Calu3 (cell line): ENCODE results near the gene CABCOCO1. TPM values are rescaled to one million over a fixed set of nuclear protein-coding genes. Genes with fewer than 3 reads are reported as not detected.
"Not testable (repeated sequence)": the region's sequence is repeated elsewhere in the genome, so short reads cannot be mapped to it uniquely, and the experiment has no call there.

ENCODE experiments used
- BruUV-seq: library from RNA; stranded (reverse); fragments of 400-500 nt; replicated peaks from 2 replicates; lab custom pipeline; 2021; lab: Mats Ljungman, UMichigan
- CTCF ChIA-PET: fragments of 300-600 bp; sonication (Branson Sonifier 250); formaldehyde crosslinking; loops from one replicate; lab custom pipeline; 2022; ENCODE audit warnings: antibody characterized with exemption; lab: Charles Lee
- DNase-seq: peaks from one replicate; pipeline ENCODE4 v3.0.0; 2022
- H3K27ac Mint-ChIP-seq: one replicate; pipeline ENCODE4 v1.8.0; 2022; ENCODE audit warnings: mixed read lengths; ENCODE audit not compliant: unreplicated experiment
- H3K27me3 Mint-ChIP-seq: one replicate; pipeline ENCODE4 v1.8.0; 2022; ENCODE audit warnings: mixed read lengths; ENCODE audit not compliant: unreplicated experiment
- H3K36me3 Mint-ChIP-seq: one replicate; pipeline ENCODE4 v1.8.0; 2022; ENCODE audit warnings: mild to moderate bottlenecking, moderate library complexity, mixed read lengths; ENCODE audit not compliant: insufficient read depth, unreplicated experiment
- H3K4me1 Mint-ChIP-seq: one replicate; pipeline ENCODE4 v1.8.0; 2022; ENCODE audit warnings: mild to moderate bottlenecking, low read depth, mixed read lengths; ENCODE audit not compliant: unreplicated experiment
- H3K4me3 Mint-ChIP-seq: one replicate; pipeline ENCODE4 v1.8.0; 2022; ENCODE audit warnings: mild to moderate bottlenecking, low read depth, moderate library complexity, mixed read lengths; ENCODE audit not compliant: unreplicated experiment
- H3K9me3 Mint-ChIP-seq: one replicate; pipeline ENCODE4 v1.8.0; 2022; ENCODE audit warnings: low read depth, mixed read lengths; ENCODE audit not compliant: unreplicated experiment
- CTCF ChIP-seq: fragments of 200-600 bp; IDR thresholded peaks from one replicate; pipeline ENCODE4 v1.8.0; 2022; ENCODE audit warnings: antibody characterized with exemption; ENCODE audit not compliant: unreplicated experiment
- intact Hi-C: fragments of 100-400 bp; cut with micrococcal nuclease; formaldehyde crosslinking; loops from one replicate; pipeline ENCODE4 v1.10.0; 2022; ENCODE audit not compliant: unreplicated experiment
- total RNA-seq: library from RNA; stranded (reverse); gene quantifications from 2 replicates; pipeline ENCODE4 v1.2.3, GENCODE V29; 2022

CABCOCO1 gene
- total RNA-seq, 1 experiment from 2014 or later = not detected

GRCh38 chr10:61731638-61732037, 68.9 kb downstream of the CABCOCO1 start:
- peaks cover 25% of the 10 kb centered on the region for H3K27me3 Mint-ChIP-seq
- no peak overlapping the region for H3K27ac Mint-ChIP-seq
- DNase-seq = no peak
- no peaks in the 10 kb centered on the region for H3K4me1 Mint-ChIP-seq
- no peak overlapping the region for H3K4me3 Mint-ChIP-seq
- no peaks in the 10 kb centered on the region for H3K36me3 Mint-ChIP-seq
- intact Hi-C loops = loop anchor here (2.0 to 10.0 kb wide), 4 partner anchors 124 to 914 kb away; no protein-coding TSS in a partner anchor
- no peak for TF ChIP-seq CTCF
- H3K9me3 Mint-ChIP-seq = peaks cover under 1% of the 10 kb centered on the region
- no TSS peak for BruUV-seq
- CTCF ChIA-PET = interaction anchor here (0.5 kb wide), 1 partner anchor 162 kb away, joined by 4 read pairs; no protein-coding TSS in a partner anchor

GRCh38 chr10:61732629-61733278, 70.0 kb downstream of the CABCOCO1 start:
- no peak for DNase-seq
- Mint-ChIP-seq H3K9me3 (peaks cover 3% of the 10 kb centered on the region), H3K4me1 (no peaks in the 10 kb centered on the region)

GRCh38 chr10:61733358-61733940, 70.7 kb downstream of the CABCOCO1 start:
- peak; percentile 64 for DNase-seq
- Mint-ChIP-seq H3K27me3 (peaks cover 32% of the 10 kb centered on the region), H3K27ac (no peak overlapping the region), H3K9me3 (peaks cover 3% of the 10 kb centered on the region), H3K4me3 (no peak overlapping the region), H3K36me3 (no peaks in the 10 kb centered on the region), H3K4me1 (no peaks in the 10 kb centered on the region)
- TF ChIP-seq CTCF = no peak
- CTCF ChIA-PET = interaction anchor here (1.0 to 1.5 kb wide), 3 partner anchors 14 to 101 kb away, joined by 3 to 5 read pairs (median 4); no protein-coding TSS in a partner anchor
- no TSS peak for BruUV-seq
- intact Hi-C loops = loop anchor here (2.0 to 10.0 kb wide), 4 partner anchors 126 to 916 kb away; no protein-coding TSS in a partner anchor

More at GRCh38 chr10:61732629-61733278, 70.0 kb downstream of the CABCOCO1 start:
- H3K4me3 Mint-ChIP-seq = no peak overlapping the region
- CTCF ChIA-PET = interaction anchor here (1.0 to 1.5 kb wide), 3 partner anchors 15 to 102 kb away, joined by 3 to 5 read pairs (median 4); no protein-coding TSS in a partner anchor
- no TSS peak for BruUV-seq
- no peaks in the 10 kb centered on the region for H3K36me3 Mint-ChIP-seq
- H3K27me3 Mint-ChIP-seq = peaks cover 32% of the 10 kb centered on the region
- H3K27ac Mint-ChIP-seq = no peak overlapping the region
- intact Hi-C loops = loop anchor here (2.0 to 10.0 kb wide), 4 partner anchors 125 to 915 kb away; no protein-coding TSS in a partner anchor
- TF ChIP-seq CTCF = no peak

- intact Hi-C loops = loop anchor here (10.0 kb wide), 1 partner anchor 451 kb away; no protein-coding TSS in a partner anchor
- no TSS peak for BruUV-seq
- Mint-ChIP-seq H3K27ac (no peak overlapping the region), H3K4me3 (no peak overlapping the region), H3K9me3 (peaks cover 3% of the 10 kb centered on the region), H3K27me3 (peaks cover 32% of the 10 kb centered on the region), H3K36me3 (no peaks in the 10 kb centered on the region), H3K4me1 (no peaks in the 10 kb centered on the region)
- DNase-seq = no peak
- no peak for TF ChIP-seq CTCF
- CTCF ChIA-PET = interaction anchor here (1.0 kb wide), 1 partner anchor 83 kb away, joined by 4 read pairs; no protein-coding TSS in a partner anchor
Observed at GRCh38 chr10:61735882-61736281, 73.2 kb downstream of the CABCOCO1 start.

GRCh38 chr10:61737455-61737854, 74.7 kb downstream of the CABCOCO1 start:
- H3K36me3 Mint-ChIP-seq, H3K27ac Mint-ChIP-seq, H3K4me1 Mint-ChIP-seq, CTCF ChIA-PET, H3K9me3 Mint-ChIP-seq, H3K4me3 Mint-ChIP-seq, DNase-seq, BruUV-seq: not testable (repeated sequence)
- H3K27me3 Mint-ChIP-seq = peaks cover 32% of the 10 kb centered on the region
- intact Hi-C loops = loop anchor here (10.0 kb wide), 1 partner anchor 453 kb away; no protein-coding TSS in a partner anchor
